Stimulated activated CD4-positive, alpha-beta T cell treated with anti-CD3 and anti-CD28 coated beads, Interleukin-4, amount 100 ng/mL, for 1 hour (primary cell): ENCODE data around the gene S100A8.

Source experiments
- DNase-seq: peaks from one replicate; pipeline ENCODE4 v3.0.0-alpha.2; 2020

Gene S100A8

GRCh38 chr1:153345187-153346076 is 45.4 kb downstream of the S100A8 start:
- no peak for DNase-seq

GRCh38 chr1:153344718-153345025 is 46.2 kb downstream of the S100A8 start:
- DNase-seq: no peak

GRCh38 chr1:153343811-153344717 is 46.8 kb downstream of the S100A8 start:
- DNase-seq: no peak

GRCh38 chr1:153343040-153343681 is 47.7 kb downstream of the S100A8 start:
- DNase-seq: no peak

GRCh38 chr1:153342178-153342577 is 48.7 kb downstream of the S100A8 start:
- DNase-seq: no peak

- DNase-seq: no peak
Observed at GRCh38 chr1:153341431-153341934, 49.4 kb downstream of the S100A8 start.

GRCh38 chr1:153340356-153340755 is 50.5 kb downstream of the S100A8 start:
- DNase-seq: no peak
